Memory B cell (primary cell): ENCODE measurements around the gene LLGL2.
A peak's percentile ranks its signal among the peaks of the same experiment; 100 is the strongest.

Source experiments
- ATAC-seq: fragments of 150-1000 bp; cut with Tn5 transposase; 2 replicates; pipeline ENCODE4 v1.10.0; 2021; ENCODE audit warnings: low read depth, mild to moderate bottlenecking, moderate library complexity
- DNase-seq, 2 donors: peaks; one replicate each; pipeline ENCODE4 v3.0.0; 2022; ENCODE audit warnings: low spot score in 2 of 2
- H3K27ac Mint-ChIP-seq: one replicate; pipeline ENCODE4 v1.8.0; 2022; ENCODE audit warnings: mild to moderate bottlenecking, moderate library complexity, mixed read lengths
- H3K27me3 Mint-ChIP-seq: one replicate; pipeline ENCODE4 v1.8.0; 2022; ENCODE audit warnings: mixed read lengths
- H3K36me3 Mint-ChIP-seq: one replicate; pipeline ENCODE4 v1.8.0; 2022; ENCODE audit warnings: mild to moderate bottlenecking, mixed read lengths
- H3K4me1 Mint-ChIP-seq: one replicate; pipeline ENCODE4 v1.8.0; 2022; ENCODE audit warnings: mixed read lengths
- H3K4me3 Mint-ChIP-seq: one replicate; pipeline ENCODE4 v1.8.0; 2022; ENCODE audit warnings: mild to moderate bottlenecking, moderate library complexity, mixed read lengths
- H3K9me3 Mint-ChIP-seq: one replicate; pipeline ENCODE4 v1.8.0; 2022; ENCODE audit warnings: mixed read lengths

Gene LLGL2

DNA sequence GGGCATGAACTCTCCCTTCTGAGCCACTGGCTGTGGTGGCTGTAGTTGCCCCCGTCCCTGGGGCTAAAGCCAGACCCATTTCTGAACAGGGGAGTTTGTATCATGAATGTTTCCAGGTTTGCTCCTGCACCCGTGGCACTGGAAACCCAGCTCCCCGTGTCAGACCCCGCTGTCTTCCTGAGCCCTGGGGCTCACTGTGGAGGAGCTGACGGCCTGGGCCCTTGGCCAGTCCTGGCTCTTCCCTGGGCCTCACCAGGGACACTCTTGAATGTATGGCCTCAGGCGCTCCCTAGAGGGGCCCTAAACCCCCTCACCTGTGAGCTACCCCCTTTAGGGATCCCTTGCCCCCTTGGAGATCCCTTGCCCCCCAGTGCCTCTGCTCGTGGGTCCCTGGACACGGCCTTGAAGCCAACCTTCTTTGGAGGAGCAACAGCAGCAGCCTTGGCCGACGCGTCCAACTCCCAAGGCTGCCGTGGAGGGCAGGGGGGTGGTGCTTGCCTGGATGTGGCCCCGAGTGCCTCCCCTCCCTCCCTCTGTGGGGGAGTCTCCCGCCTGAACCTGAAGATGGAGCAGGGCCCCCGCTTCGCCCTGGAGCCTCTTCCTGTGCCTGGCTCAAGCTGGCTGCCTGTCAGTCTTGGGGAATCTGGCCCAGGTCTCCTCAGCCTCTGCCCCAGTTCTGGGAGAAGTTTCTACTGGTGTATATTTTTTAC lies 26.0 kb upstream of the LLGL2 start:
- Mint-ChIP-seq H3K36me3 (peaks cover 8% of the 10 kb centered on the region), H3K9me3 (no peaks in the 10 kb centered on the region), H3K27ac (no peak overlapping the region), H3K4me3 (no peak overlapping the region), H3K27me3 (no peaks in the 10 kb centered on the region), H3K4me1 (peaks cover 4% of the 10 kb centered on the region)
- ATAC-seq (no peak), DNase-seq (no peak)

DNA sequence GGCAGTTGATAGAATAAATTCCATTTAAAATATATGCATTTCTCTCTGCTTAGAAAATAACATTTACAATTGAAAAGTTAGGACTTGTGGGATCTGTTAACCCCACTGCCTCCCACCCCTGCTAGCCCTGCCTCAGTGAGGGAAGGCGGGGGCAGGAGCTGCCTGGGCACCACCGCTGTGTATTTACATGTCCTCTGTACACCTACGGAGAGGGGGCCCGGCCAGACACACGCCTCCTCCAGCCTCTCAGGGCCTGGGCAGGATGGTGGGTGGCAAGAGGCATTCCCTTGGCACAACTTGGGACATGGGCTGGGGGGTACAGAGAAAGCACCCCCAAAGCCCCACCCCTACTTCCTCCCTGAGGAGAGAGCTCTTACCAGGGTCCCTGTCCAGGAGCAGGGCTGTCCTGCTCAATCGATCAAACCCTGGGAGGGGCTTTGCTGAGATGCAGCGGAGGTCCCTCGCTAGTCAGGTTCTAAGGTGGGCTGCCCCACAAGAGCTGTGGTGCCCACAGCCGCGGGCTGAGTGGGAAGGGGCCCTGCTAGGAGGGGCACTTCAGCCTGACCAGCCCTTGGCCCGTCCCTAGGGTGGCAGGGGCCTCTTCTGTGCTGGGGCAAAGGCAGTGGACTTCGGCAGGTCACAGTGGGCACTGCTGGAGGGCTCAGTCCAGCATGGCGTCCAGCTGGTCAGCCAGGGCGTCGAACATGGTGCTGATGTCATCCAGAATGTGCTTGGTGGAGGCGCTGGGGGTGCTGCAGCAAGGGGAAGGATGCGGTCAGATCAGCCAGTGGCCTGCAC lies 24.9 kb upstream of the LLGL2 start:
- Mint-ChIP-seq H3K4me1 (peaks cover 5% of the 10 kb centered on the region), H3K27ac (no peak overlapping the region)

DNA sequence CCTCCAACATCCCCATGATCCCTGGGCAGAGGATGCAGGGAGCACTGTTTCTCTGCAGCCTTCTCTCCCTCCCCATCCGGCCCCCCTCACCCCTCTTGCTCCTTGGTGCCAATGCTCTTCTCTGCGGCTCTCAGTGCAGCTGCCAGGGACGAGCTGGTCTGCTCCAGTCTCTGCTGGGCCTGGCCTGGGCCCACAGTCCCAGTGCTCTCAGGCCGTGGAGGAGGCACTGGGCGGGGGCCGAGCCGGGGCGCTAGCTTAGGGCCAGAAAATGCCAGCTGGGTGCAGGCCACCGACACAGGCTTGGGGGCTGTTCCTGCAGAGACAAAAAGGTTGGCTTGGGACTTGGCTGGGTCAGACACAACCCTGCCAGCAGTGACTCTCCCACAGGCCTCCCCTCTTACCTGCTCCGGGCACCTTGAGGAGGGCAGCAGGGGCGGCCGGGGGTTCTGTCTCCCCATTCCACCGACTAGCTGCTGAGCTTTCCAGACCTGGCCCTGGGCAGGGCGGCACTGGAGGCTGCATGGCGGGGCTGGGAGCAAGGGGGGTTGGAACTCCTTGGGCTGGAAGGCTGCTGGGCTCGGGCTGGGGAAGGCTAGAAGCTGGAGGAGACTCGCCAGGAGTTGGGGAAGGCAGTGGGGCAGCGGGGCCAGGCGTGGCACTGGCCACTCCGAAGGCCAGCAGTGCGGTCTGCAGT lies 24.0 kb upstream of the LLGL2 start:
- Mint-ChIP-seq H3K9me3 (no peaks in the 10 kb centered on the region), H3K4me3 (no peak overlapping the region), H3K36me3 (peaks cover 7% of the 10 kb centered on the region), H3K4me1 (peaks cover 5% of the 10 kb centered on the region), H3K27ac (no peak overlapping the region), H3K27me3 (peaks cover 1% of the 10 kb centered on the region)
- DNase-seq = no peak
- no peak for ATAC-seq

More for the DNA sequence above, 24.9 kb upstream of the LLGL2 start:
- Mint-ChIP-seq H3K36me3 (peaks cover 7% of the 10 kb centered on the region), H3K27me3 (no peaks in the 10 kb centered on the region), H3K9me3 (no peaks in the 10 kb centered on the region), H3K4me3 (no peak overlapping the region)
- no peak for DNase-seq
- no peak for ATAC-seq

DNA sequence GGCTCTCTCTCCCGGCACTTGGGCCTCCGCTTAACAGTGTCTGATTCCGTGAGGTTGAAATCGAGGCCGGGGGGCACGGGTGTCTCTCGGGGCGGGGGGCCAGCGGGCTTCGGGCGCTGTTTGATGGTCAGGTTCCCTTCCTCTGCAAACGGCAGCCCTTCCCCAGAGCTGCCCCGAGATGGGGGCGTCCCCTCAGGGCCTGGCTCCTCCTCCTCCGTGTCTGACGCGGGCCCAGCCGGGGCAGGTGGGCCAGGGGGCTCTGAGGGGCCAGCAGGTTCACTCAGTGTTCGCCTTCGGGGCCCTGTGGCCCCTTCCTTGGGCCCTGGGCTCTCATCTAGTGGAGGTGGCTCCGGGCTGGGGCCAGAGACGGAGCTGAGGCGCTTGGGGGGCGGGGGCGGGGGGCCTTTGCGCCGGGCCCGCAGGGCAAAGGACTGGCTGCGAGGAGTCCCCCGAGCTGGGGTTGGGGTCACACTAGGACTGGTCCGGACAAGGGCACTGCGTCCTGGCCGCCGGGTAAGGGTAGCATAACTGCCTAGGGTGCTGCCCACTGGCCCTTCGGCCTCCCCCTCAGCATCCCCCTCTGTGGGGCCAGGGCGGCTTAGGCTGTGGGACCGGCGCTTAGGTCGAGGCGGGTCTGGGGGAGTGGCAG lies 23.3 kb upstream of the LLGL2 start:
- Mint-ChIP-seq H3K27me3 (peaks cover 1% of the 10 kb centered on the region), H3K9me3 (no peaks in the 10 kb centered on the region), H3K4me3 (no peak overlapping the region)

DNA sequence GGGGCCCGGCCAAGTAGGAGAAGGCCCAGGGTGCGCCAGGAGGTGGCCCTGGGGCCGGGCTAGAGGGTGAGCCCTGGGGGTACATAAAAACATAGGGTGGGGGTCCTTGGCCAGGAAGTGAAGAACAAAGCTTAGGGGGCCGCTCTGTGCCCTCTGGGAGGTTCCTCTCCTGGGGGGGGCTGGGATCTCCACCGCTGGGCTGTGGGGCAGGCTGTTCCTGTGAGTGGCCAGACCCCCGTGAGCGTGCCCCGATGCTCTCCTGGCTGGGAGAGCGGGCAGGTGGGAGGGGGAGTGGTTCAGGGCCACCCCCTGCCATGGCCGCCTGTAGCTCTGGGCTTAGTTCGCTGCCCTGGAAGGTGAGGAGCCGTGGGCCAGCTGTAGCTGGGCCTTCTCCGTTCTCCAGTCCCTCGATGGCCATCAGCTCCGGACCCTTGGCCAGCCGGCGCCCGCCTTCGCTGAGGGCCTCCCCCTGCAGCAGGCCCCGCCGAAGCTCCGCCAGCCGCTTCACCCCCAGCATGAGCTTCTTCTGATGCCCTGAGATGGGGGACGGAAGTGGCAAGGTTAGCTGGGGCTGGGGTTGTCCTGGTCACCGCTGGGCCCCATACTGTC lies 22.7 kb upstream of the LLGL2 start:
- Mint-ChIP-seq H3K27me3 (peaks cover 1% of the 10 kb centered on the region), H3K9me3 (no peaks in the 10 kb centered on the region), H3K4me3 (no peak overlapping the region), H3K4me1 (peaks cover 5% of the 10 kb centered on the region), H3K36me3 (peaks cover 2% of the 10 kb centered on the region), H3K27ac (no peak overlapping the region)
- DNase-seq (no peak), ATAC-seq (no peak)

More for the DNA sequence above, 23.3 kb upstream of the LLGL2 start:
- Mint-ChIP-seq H3K36me3 (peaks cover 4% of the 10 kb centered on the region), H3K4me1 (peaks cover 5% of the 10 kb centered on the region), H3K27ac (no peak overlapping the region)
- no peak for DNase-seq
- ATAC-seq = no peak

DNA sequence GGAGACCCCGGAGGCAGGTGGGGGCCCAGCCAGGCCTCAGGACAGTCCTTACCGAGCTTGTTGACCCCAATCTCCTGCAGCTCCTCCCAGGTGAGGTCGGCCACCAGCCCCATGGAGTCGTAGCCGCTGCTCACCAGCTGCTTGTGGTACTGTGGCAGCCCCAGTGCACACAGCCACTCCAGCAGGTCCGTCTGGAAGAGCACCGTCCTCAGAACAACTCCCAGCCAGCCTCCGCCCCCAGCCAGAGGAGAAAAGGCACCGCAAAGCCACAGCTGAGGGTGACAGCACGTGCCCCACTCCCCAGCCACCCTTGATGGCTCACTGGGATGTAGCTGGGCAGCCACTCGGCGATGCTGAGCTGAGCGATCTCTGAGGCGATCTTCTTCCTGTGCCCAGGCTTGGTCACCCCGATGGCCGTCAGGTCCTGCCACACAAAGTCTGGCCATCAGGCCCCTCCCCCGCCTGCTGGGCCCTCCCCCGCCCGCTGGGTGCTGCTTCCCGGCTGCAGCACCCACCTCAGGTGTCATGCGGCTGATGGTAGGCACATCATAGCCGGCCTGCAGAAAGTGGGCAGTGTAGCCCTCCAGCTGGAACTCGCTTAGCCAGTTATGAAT lies 22.1 kb upstream of the LLGL2 start:
- no peak overlapping the region for H3K4me3 Mint-ChIP-seq
- H3K27me3 Mint-ChIP-seq = peaks cover 1% of the 10 kb centered on the region
- ATAC-seq (no peak), DNase-seq (no peak)
- peaks cover 5% of the 10 kb centered on the region for H3K4me1 Mint-ChIP-seq
- H3K27ac Mint-ChIP-seq = no peak overlapping the region
- no peaks in the 10 kb centered on the region for H3K9me3 Mint-ChIP-seq
- H3K36me3 Mint-ChIP-seq = peaks cover 2% of the 10 kb centered on the region

DNA sequence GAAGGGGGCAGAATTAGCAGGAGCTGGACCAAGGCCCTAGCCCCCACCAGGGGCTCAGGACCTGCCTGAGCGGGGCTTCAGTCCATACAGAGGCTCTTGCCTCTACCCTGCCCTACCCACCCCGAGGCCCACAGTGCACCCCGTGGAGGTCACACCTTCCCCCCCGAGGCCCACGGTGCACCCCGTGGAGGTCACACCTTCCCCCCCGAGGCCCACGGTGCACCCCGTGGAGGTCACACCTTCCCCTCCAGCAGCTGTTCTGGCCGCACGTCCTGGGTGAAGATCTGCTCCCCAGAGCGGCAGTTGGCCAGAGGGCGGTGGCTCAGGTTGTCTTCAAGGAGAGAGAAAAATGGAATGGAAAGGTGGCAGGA lies 21.5 kb upstream of the LLGL2 start:
- H3K9me3 Mint-ChIP-seq = no peaks in the 10 kb centered on the region
- ATAC-seq = peak; percentile 23
- peaks cover 1% of the 10 kb centered on the region for H3K27me3 Mint-ChIP-seq
- H3K27ac Mint-ChIP-seq = no peak overlapping the region
- no peak for DNase-seq
- peaks cover 2% of the 10 kb centered on the region for H3K36me3 Mint-ChIP-seq
- H3K4me3 Mint-ChIP-seq = no peak overlapping the region
- H3K4me1 Mint-ChIP-seq = peaks cover 5% of the 10 kb centered on the region

DNA sequence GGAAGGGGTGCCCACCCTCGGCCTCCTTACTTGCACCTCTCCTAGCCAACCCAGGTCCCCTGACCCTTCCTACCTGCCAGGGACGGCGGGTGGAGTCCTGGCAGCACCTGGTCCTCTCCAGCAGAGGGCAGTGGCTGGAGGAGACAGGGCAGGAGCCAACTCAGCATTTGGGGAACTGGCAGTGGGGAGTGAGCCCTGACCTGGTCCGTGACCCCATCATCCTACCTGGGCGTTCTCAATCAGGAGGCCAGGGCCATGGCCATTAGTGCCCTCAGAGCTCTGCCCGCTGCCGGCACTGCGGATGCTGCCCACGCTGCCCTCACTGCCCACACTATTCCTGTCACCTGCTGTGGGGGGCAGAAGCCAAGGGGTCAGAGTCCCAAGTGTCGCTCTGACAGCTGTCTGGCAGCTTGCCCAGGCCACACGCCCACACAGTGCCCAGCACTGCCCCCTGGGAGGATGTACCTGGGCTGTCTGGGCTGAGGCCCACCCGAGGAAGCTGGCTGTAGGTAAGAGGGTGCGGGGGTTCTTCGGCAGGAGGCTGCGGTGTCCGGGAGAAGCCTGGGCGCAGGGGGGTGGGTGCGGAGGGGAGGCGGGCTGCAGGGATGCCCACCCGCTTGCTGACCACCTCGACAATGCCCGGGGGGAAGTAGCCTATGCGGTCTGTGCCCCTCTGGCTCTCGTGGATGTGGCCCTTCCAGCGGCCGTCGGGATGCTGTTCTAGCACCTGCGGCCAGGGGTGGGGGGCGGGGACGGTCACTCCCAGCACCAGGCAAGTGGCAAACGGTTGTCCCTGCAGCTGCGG lies 20.9 kb upstream of the LLGL2 start:
- DNase-seq (peak; percentile 52 to 58), ATAC-seq (peak; percentile 96)
- Mint-ChIP-seq H3K27ac (no peak overlapping the region), H3K4me3 (no peak overlapping the region), H3K4me1 (peaks cover 5% of the 10 kb centered on the region), H3K36me3 (peaks cover 2% of the 10 kb centered on the region), H3K9me3 (no peaks in the 10 kb centered on the region), H3K27me3 (peaks cover 1% of the 10 kb centered on the region)

DNA sequence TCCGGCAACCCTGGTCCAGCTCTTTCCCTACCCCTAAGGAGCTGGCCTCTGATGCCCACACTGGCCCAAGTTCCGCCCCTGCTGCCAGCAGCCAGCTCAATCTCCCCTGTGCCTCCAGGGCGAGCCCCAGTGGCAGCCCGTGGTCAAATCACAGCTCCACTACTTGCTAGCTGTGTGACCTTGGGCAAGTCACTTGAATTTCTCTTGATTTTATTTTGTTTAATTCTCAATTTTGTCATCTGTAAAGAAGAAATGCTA lies 20.4 kb upstream of the LLGL2 start:
- DNase-seq = no peak
- H3K4me3 Mint-ChIP-seq = no peak overlapping the region

DNA sequence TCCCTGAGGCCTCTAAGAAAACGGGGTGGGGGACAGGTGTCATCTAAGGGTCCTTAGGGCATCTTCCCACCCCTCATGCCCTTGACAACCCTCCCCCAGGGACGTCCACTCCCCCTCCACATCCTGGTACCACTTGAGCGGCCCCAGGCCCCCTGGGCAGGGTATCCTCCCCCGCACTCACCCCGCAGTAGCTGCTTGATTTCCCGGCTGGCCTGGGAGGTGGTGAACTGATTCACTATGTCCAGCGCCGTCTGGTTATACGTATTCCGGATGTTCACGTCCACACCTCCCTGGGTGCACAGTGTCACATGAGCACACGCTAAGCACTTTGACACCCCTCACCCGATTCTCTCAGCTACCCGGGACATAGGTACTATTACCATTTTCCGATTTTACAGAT lies 19.9 kb upstream of the LLGL2 start:
- Mint-ChIP-seq H3K27me3 (peaks cover 1% of the 10 kb centered on the region), H3K36me3 (no peaks in the 10 kb centered on the region), H3K4me1 (peaks cover 5% of the 10 kb centered on the region), H3K27ac (no peak overlapping the region), H3K4me3 (no peak overlapping the region), H3K9me3 (no peaks in the 10 kb centered on the region)
- no peak for DNase-seq
- ATAC-seq = no peak

More for the DNA sequence above, 20.4 kb upstream of the LLGL2 start:
- Mint-ChIP-seq H3K4me1 (peaks cover 5% of the 10 kb centered on the region), H3K27ac (no peak overlapping the region), H3K36me3 (no peaks in the 10 kb centered on the region), H3K9me3 (no peaks in the 10 kb centered on the region), H3K27me3 (peaks cover 1% of the 10 kb centered on the region)
- no peak for ATAC-seq

DNA sequence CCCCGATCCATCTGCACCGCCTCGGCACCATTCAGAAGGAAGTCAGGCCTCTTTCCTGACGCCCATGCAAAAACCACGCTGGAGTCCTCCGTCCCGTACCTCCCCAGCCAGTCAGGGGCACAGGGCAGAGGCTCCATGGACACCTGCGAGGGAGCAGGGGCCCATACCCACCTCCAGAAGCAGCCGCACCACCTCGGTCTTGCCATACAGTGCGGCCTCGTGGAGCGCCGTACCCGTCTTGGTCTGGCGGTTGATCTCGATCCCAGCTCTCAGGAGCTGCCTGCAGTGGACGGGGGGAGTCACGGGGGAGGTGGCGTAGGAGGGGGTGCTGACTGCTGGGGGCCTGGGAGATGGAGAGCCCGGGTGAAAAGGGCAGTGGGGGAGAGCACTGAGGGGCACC lies 19.4 kb upstream of the LLGL2 start:
- Mint-ChIP-seq H3K27ac (no peak overlapping the region), H3K4me1 (peaks cover 5% of the 10 kb centered on the region), H3K36me3 (no peaks in the 10 kb centered on the region), H3K27me3 (peaks cover 1% of the 10 kb centered on the region), H3K4me3 (no peak overlapping the region), H3K9me3 (no peaks in the 10 kb centered on the region)
- no peak for DNase-seq
- ATAC-seq = no peak

DNA sequence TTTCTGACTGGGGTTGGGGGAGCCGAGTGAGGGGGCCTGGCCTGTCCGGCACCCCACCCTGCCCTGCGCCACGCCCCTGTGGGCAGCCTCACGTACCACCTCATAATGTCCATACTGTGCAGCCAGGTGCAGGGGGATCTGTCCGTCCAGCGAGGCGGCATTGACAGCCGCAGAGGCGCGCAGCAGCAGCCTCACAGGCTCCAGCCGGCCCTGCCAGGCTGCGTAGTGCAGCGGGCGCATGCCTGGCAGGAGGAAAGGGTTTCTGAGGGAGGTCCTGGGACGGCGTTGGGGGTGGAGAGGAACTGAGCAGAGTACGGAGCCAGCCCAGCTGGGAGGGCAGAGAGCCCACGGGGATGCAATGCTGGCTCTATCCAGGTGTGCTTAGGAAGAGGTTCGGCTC lies 18.6 kb upstream of the LLGL2 start:
- Mint-ChIP-seq H3K4me1 (peaks cover 5% of the 10 kb centered on the region), H3K27ac (no peak overlapping the region), H3K9me3 (no peaks in the 10 kb centered on the region), H3K4me3 (no peak overlapping the region), H3K36me3 (no peaks in the 10 kb centered on the region), H3K27me3 (peaks cover 1% of the 10 kb centered on the region)
- ATAC-seq = no peak
- DNase-seq = no peak
